ENCODE measurements around the gene MRPL38. TPM values are rescaled to one million over a fixed set of nuclear protein-coding genes. Genes with fewer than 3 reads are reported as not detected.
"Not testable (repeated sequence)": the region's sequence is repeated elsewhere in the genome, so short reads cannot be mapped to it uniquely, and the experiment has no call there.

Gene MRPL38
- total RNA-seq, 2 donors from 2014 or later = 42.4 to 56.2 TPM

GRCh38 chr17:75892556-75893224, 12.0 kb downstream of the MRPL38 start:
- no peak overlapping the region for H3K27ac ChIP-seq
- H3K9me3 ChIP-seq = no peaks in the 10 kb centered on the region
- ATAC-seq (ENCODE audit: insufficient number of reproducible peaks, low FRiP score, low read depth) = no peak
- H3K4me1 ChIP-seq (ENCODE audit: control insufficient read depth in 1 of 2, low read depth in 2 of 2) = peaks cover 0 to 30% of the 10 kb centered on the region in 2 donors
- no peak for TF ChIP-seq CTCF (IDR thresholded peaks at IDR 0.05)
- no peaks in the 10 kb centered on the region for H3K27me3 ChIP-seq (replicated peaks; ENCODE audit: insufficient read depth)
- no peak for DNase-seq (ENCODE audit: low spot score)
- H3K36me3 ChIP-seq = peaks cover 18% of the 10 kb centered on the region
- no peak overlapping the region for H3K4me3 ChIP-seq

GRCh38 chr17:75891605-75892555, 12.8 kb downstream of the MRPL38 start:
- no peak for DNase-seq (ENCODE audit: low spot score)
- Histone ChIP-seq H3K27ac (no peak overlapping the region), H3K27me3 (replicated peaks; ENCODE audit: insufficient read depth) (no peaks in the 10 kb centered on the region), H3K4me3 (no peak overlapping the region), H3K36me3 (peaks cover 18% of the 10 kb centered on the region), H3K4me1 (ENCODE audit: control insufficient read depth in 1 of 2, low read depth in 2 of 2) (peaks cover 0 to 23% of the 10 kb centered on the region in 2 donors), H3K9me3 (no peaks in the 10 kb centered on the region)
- no peak for ATAC-seq (ENCODE audit: insufficient number of reproducible peaks, low FRiP score, low read depth)
- no peak for TF ChIP-seq CTCF (IDR thresholded peaks at IDR 0.05)

- no peak for ATAC-seq (ENCODE audit: insufficient number of reproducible peaks, low FRiP score, low read depth)
- Histone ChIP-seq H3K4me1 (ENCODE audit: control insufficient read depth in 1 of 2, low read depth in 2 of 2) (peaks cover 0 to 23% of the 10 kb centered on the region in 2 donors), H3K4me3 (no peak overlapping the region), H3K9me3 (no peaks in the 10 kb centered on the region), H3K27ac (no peak overlapping the region), H3K36me3 (peaks cover 18% of the 10 kb centered on the region), H3K27me3 (replicated peaks; ENCODE audit: insufficient read depth) (no peaks in the 10 kb centered on the region)
- DNase-seq (ENCODE audit: low spot score) = no peak
- no peak for TF ChIP-seq CTCF (IDR thresholded peaks at IDR 0.05)
These were observed 13.6 kb downstream of the MRPL38 start for GRCh38 chr17:75891022-75891604.

GRCh38 chr17:75889454-75889853, 15.2 kb downstream of the MRPL38 start:
- H3K27ac ChIP-seq = no peak overlapping the region
- H3K4me3 ChIP-seq = no peak overlapping the region
- DNase-seq (ENCODE audit: low spot score) (no peak), ATAC-seq (ENCODE audit: insufficient number of reproducible peaks, low FRiP score, low read depth) (no peak)
- TF ChIP-seq CTCF (IDR thresholded peaks at IDR 0.05) = no peak
- H3K36me3 ChIP-seq = peaks cover 18% of the 10 kb centered on the region
- no peaks in the 10 kb centered on the region for H3K27me3 ChIP-seq (replicated peaks; ENCODE audit: insufficient read depth)
- peaks cover 0 to 7% of the 10 kb centered on the region in 2 donors for H3K4me1 ChIP-seq (ENCODE audit: control insufficient read depth in 1 of 2, low read depth in 2 of 2)
- no peaks in the 10 kb centered on the region for H3K9me3 ChIP-seq

GRCh38 chr17:75888484-75888883, 16.2 kb downstream of the MRPL38 start:
- Histone ChIP-seq H3K9me3 (no peaks in the 10 kb centered on the region), H3K27ac (no peak overlapping the region), H3K36me3 (peaks cover 18% of the 10 kb centered on the region), H3K4me1 (ENCODE audit: control insufficient read depth in 1 of 2, low read depth in 2 of 2) (no peaks in the 10 kb centered on the region), H3K27me3 (replicated peaks; ENCODE audit: insufficient read depth) (no peaks in the 10 kb centered on the region), H3K4me3 (no peak overlapping the region)
- no peak for ATAC-seq (ENCODE audit: insufficient number of reproducible peaks, low FRiP score, low read depth)
- DNase-seq (ENCODE audit: low spot score) = no peak
- TF ChIP-seq CTCF (IDR thresholded peaks at IDR 0.05) = no peak

- not testable (repeated sequence) for H3K27ac ChIP-seq; H3K4me1 ChIP-seq (ENCODE audit: control insufficient read depth in 1 of 2, low read depth in 2 of 2); DNase-seq (ENCODE audit: low spot score); H3K27me3 ChIP-seq (replicated peaks; ENCODE audit: insufficient read depth); H3K9me3 ChIP-seq; ATAC-seq (ENCODE audit: insufficient number of reproducible peaks, low FRiP score, low read depth); H3K4me3 ChIP-seq
- H3K36me3 ChIP-seq = peaks cover 10% of the 10 kb centered on the region
These were observed 18.8 kb downstream of the MRPL38 start for GRCh38 chr17:75885860-75886259.

All from thoracic aorta (tissue), 2 donors.